ENCODE results near the gene PRDM7. TPM values are rescaled to one million over a fixed set of nuclear protein-coding genes. Genes with fewer than 3 reads are reported as not detected.

Gene PRDM7
- total and polyA plus RNA-seq, 2 experiments from 2014 or later = not detected

- Histone ChIP-seq H3K4me1 (ENCODE audit: low read depth) (no peaks in the 10 kb centered on the region), H3K27me3 (no peaks in the 10 kb centered on the region), H3K27ac (no peak overlapping the region), H3K4me3 (no peak overlapping the region), H3K9me3 (ENCODE audit: low read depth) (no peaks in the 10 kb centered on the region), H3K36me3 (no peaks in the 10 kb centered on the region)
- no peak for TF ChIP-seq CTCF (IDR thresholded peaks at IDR 0.05; ENCODE audit: low read depth, low read length)
- DNase-seq (ENCODE audit: low read depth in 1 of 2, low spot score in 1 of 2) = peak in 1 of 2 donors; percentile 54
Measured at GRCh38 chr16:90032674-90033331, 44.3 kb downstream of the PRDM7 start.

- H3K4me3 ChIP-seq = no peak overlapping the region
- H3K9me3 ChIP-seq (ENCODE audit: low read depth) = no peaks in the 10 kb centered on the region
- TF ChIP-seq CTCF (IDR thresholded peaks at IDR 0.05; ENCODE audit: low read depth, low read length) = no peak
- no peaks in the 10 kb centered on the region for H3K27me3 ChIP-seq
- H3K4me1 ChIP-seq (ENCODE audit: low read depth) = no peaks in the 10 kb centered on the region
- H3K27ac ChIP-seq = no peak overlapping the region
- DNase-seq (ENCODE audit: low read depth in 1 of 2, low spot score in 1 of 2) = peak in 1 of 2 donors; percentile 70
- no peaks in the 10 kb centered on the region for H3K36me3 ChIP-seq
Measured at GRCh38 chr16:90031931-90032673, 45.0 kb downstream of the PRDM7 start.

- Histone ChIP-seq H3K27me3 (no peaks in the 10 kb centered on the region), H3K4me3 (no peak overlapping the region), H3K4me1 (ENCODE audit: low read depth) (no peaks in the 10 kb centered on the region), H3K9me3 (ENCODE audit: low read depth) (no peaks in the 10 kb centered on the region), H3K36me3 (no peaks in the 10 kb centered on the region), H3K27ac (no peak overlapping the region)
- peak in 1 of 2 donors; percentile 40 for DNase-seq (ENCODE audit: low read depth in 1 of 2, low spot score in 1 of 2)
- TF ChIP-seq CTCF (IDR thresholded peaks at IDR 0.05; ENCODE audit: low read depth, low read length) = no peak
Measured at GRCh38 chr16:90031186-90031930, 45.8 kb downstream of the PRDM7 start.

GRCh38 chr16:90028985-90029384, 48.1 kb downstream of the PRDM7 start:
- Histone ChIP-seq H3K4me1 (ENCODE audit: low read depth) (no peaks in the 10 kb centered on the region), H3K4me3 (no peak overlapping the region), H3K9me3 (ENCODE audit: low read depth) (no peaks in the 10 kb centered on the region), H3K27ac (no peak overlapping the region), H3K36me3 (no peaks in the 10 kb centered on the region), H3K27me3 (no peaks in the 10 kb centered on the region)
- no peak for TF ChIP-seq CTCF (IDR thresholded peaks at IDR 0.05; ENCODE audit: low read depth, low read length)
- no peak for DNase-seq (ENCODE audit: low read depth in 1 of 2, low spot score in 1 of 2)

- no peaks in the 10 kb centered on the region for H3K4me1 ChIP-seq (ENCODE audit: low read depth)
- no peaks in the 10 kb centered on the region for H3K27me3 ChIP-seq
- H3K9me3 ChIP-seq (ENCODE audit: low read depth) = no peaks in the 10 kb centered on the region
- no peak overlapping the region for H3K27ac ChIP-seq
- no peak overlapping the region for H3K4me3 ChIP-seq
- TF ChIP-seq CTCF (IDR thresholded peaks at IDR 0.05; ENCODE audit: low read depth, low read length) = no peak
- no peak for DNase-seq (ENCODE audit: low read depth in 1 of 2, low spot score in 1 of 2)
- H3K36me3 ChIP-seq = no peaks in the 10 kb centered on the region
Measured at GRCh38 chr16:90027611-90028010, 49.5 kb downstream of the PRDM7 start.

Data from cardiac muscle cell (in vitro differentiated cells and primary cell).